ENCODE measurements around the gene AHNAK2.

The AHNAK2 gene

GRCh38 chr14:104973385-104974145 is 4.6 kb downstream of the AHNAK2 start:
- no peak for DNase-seq (ENCODE audit: low read depth in 2 of 2)

- DNase-seq (ENCODE audit: low read depth in 2 of 2) = no peak
These were observed 5.1 kb downstream of the AHNAK2 start for GRCh38 chr14:104973135-104973384.

GRCh38 chr14:104972301-104973134 is 5.7 kb downstream of the AHNAK2 start:
- DNase-seq (ENCODE audit: low read depth in 2 of 2) = no peak

GRCh38 chr14:104971447-104972240 is 6.5 kb downstream of the AHNAK2 start:
- DNase-seq (ENCODE audit: low read depth in 2 of 2) = no peak

GRCh38 chr14:104970231-104971068 is 7.7 kb downstream of the AHNAK2 start:
- DNase-seq (ENCODE audit: low read depth in 2 of 2) = no peak

- DNase-seq (ENCODE audit: low read depth in 2 of 2) = no peak
These were observed 8.4 kb downstream of the AHNAK2 start for GRCh38 chr14:104969741-104970230.

- no peak for DNase-seq (ENCODE audit: low read depth in 2 of 2)
These were observed 9.4 kb downstream of the AHNAK2 start for GRCh38 chr14:104968541-104969401.

GRCh38 chr14:104968153-104968527 is 10.0 kb downstream of the AHNAK2 start:
- DNase-seq (ENCODE audit: low read depth in 2 of 2) = no peak

- DNase-seq (ENCODE audit: low read depth in 2 of 2) = no peak
These were observed 10.6 kb downstream of the AHNAK2 start for GRCh38 chr14:104967386-104968152.

- DNase-seq (ENCODE audit: low read depth in 2 of 2) = no peak
These were observed 11.2 kb downstream of the AHNAK2 start for GRCh38 chr14:104966981-104967385.

- DNase-seq (ENCODE audit: low read depth in 2 of 2) = no peak
These were observed 11.8 kb downstream of the AHNAK2 start for GRCh38 chr14:104966261-104966865.

GRCh38 chr14:104965561-104966231 is 12.5 kb downstream of the AHNAK2 start:
- DNase-seq (ENCODE audit: low read depth in 2 of 2) = no peak

GRCh38 chr14:104964546-104964945 is 13.6 kb downstream of the AHNAK2 start:
- no peak for DNase-seq (ENCODE audit: low read depth in 2 of 2)

GRCh38 chr14:104957146-104958113 is 20.7 kb downstream of the AHNAK2 start:
- DNase-seq (ENCODE audit: low read depth in 2 of 2) = no peak

- DNase-seq (ENCODE audit: low read depth in 2 of 2) = no peak
These were observed 21.8 kb downstream of the AHNAK2 start for GRCh38 chr14:104956290-104956890.

- no peak for DNase-seq (ENCODE audit: low read depth in 2 of 2)
These were observed 22.8 kb downstream of the AHNAK2 start for GRCh38 chr14:104955396-104955770.

- DNase-seq (ENCODE audit: low read depth in 2 of 2) = no peak
These were observed 23.3 kb downstream of the AHNAK2 start for GRCh38 chr14:104954746-104955395.

Measured in stimulated activated CD8-positive, alpha-beta memory T cell treated with anti-CD3 and anti-CD28 coated beads, Interleukin-7, amount 100 ng/mL, for 4 hours (primary cell).